NCI-H446 treated with DMSO at 0.1 percent for 48 hours (cell line): ENCODE measurements around the gene LDB2.
"Not testable (repeated sequence)": the region's sequence is repeated elsewhere in the genome, so short reads cannot be mapped to it uniquely, and the experiment has no call there.

Experiments used
- DNase-seq: peaks from one replicate; lab custom pipeline; 2025; lab: John Stamatoyannopoulos, UW

Gene LDB2

GRCh38 chr4:16646459-16646858, 252.0 kb downstream of the LDB2 start:
- no peak for DNase-seq

GRCh38 chr4:16643893-16644292, 254.6 kb downstream of the LDB2 start:
- no peak for DNase-seq

- DNase-seq = no peak
Measured at GRCh38 chr4:16642897-16643296, 255.5 kb downstream of the LDB2 start.

GRCh38 chr4:16641971-16642370, 256.5 kb downstream of the LDB2 start:
- no peak for DNase-seq

GRCh38 chr4:16636912-16637630, 261.4 kb downstream of the LDB2 start:
- DNase-seq = no peak

GRCh38 chr4:16636304-16636703, 262.1 kb downstream of the LDB2 start:
- DNase-seq = no peak

GRCh38 chr4:16629274-16629673, 269.2 kb downstream of the LDB2 start:
- DNase-seq = not testable (repeated sequence)

GRCh38 chr4:16628835-16629234, 269.6 kb downstream of the LDB2 start:
- not testable (repeated sequence) for DNase-seq

GRCh38 chr4:16627999-16628398, 270.4 kb downstream of the LDB2 start:
- DNase-seq = no peak

- no peak for DNase-seq
Measured at GRCh38 chr4:16626945-16627344, 271.5 kb downstream of the LDB2 start.

- no peak for DNase-seq
Measured at GRCh38 chr4:16622826-16623225, 275.6 kb downstream of the LDB2 start.

GRCh38 chr4:16617435-16617834, 281.0 kb downstream of the LDB2 start:
- DNase-seq = no peak

GRCh38 chr4:16617011-16617410, 281.4 kb downstream of the LDB2 start:
- no peak for DNase-seq

- no peak for DNase-seq
Measured at GRCh38 chr4:16609170-16609758, 289.2 kb downstream of the LDB2 start.

GRCh38 chr4:16608611-16609125, 289.8 kb downstream of the LDB2 start:
- no peak for DNase-seq

GRCh38 chr4:16608123-16608522, 290.3 kb downstream of the LDB2 start:
- no peak for DNase-seq

- DNase-seq = no peak
Measured at GRCh38 chr4:16607241-16608066, 291.0 kb downstream of the LDB2 start.

GRCh38 chr4:16606691-16607090, 291.8 kb downstream of the LDB2 start:
- no peak for DNase-seq

- no peak for DNase-seq
Measured at GRCh38 chr4:16603178-16603577, 295.3 kb downstream of the LDB2 start.

- DNase-seq = no peak
Measured at GRCh38 chr4:16598597-16599206, 299.7 kb downstream of the LDB2 start.

- no peak for DNase-seq
Measured at GRCh38 chr4:16597845-16598596, 300.4 kb downstream of the LDB2 start.

- no peak for DNase-seq
Measured at GRCh38 chr4:16597443-16597842, 301.0 kb downstream of the LDB2 start.
